HG02623 (cell line): ENCODE measurements around the gene MGLL.

Experiments used
- ATAC-seq: cut with Tn5 transposase; IDR thresholded peaks from one replicate; pipeline ENCODE4 v1.9.1; 2021; ENCODE audit warnings: moderate library complexity; ENCODE audit not compliant: unreplicated experiment

The MGLL gene

DNA sequence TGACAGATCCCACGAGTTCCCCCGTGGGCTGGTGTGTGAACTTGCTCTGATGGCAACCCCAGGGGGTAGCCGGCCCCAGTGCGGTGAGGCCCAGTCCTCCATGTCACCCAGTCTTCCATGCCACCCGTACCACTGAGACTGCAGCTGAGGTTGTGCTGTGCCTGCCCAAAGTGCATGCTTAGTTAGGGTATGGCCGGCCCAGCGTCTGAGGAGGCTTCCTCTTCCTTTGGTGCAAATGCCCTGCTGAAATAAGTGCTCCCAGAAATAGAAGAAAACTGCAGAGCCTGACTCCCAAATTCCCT is 31.5 kb downstream of the MGLL start:
- ATAC-seq: no peak

- ATAC-seq: no peak
Observed at GRCh38 chr3:127789990-127790881, 32.1 kb downstream of the MGLL start.

GRCh38 chr3:127789051-127789450 is 33.3 kb downstream of the MGLL start:
- no peak for ATAC-seq

- no peak for ATAC-seq
Observed at GRCh38 chr3:127788451-127788909, 33.8 kb downstream of the MGLL start.

DNA sequence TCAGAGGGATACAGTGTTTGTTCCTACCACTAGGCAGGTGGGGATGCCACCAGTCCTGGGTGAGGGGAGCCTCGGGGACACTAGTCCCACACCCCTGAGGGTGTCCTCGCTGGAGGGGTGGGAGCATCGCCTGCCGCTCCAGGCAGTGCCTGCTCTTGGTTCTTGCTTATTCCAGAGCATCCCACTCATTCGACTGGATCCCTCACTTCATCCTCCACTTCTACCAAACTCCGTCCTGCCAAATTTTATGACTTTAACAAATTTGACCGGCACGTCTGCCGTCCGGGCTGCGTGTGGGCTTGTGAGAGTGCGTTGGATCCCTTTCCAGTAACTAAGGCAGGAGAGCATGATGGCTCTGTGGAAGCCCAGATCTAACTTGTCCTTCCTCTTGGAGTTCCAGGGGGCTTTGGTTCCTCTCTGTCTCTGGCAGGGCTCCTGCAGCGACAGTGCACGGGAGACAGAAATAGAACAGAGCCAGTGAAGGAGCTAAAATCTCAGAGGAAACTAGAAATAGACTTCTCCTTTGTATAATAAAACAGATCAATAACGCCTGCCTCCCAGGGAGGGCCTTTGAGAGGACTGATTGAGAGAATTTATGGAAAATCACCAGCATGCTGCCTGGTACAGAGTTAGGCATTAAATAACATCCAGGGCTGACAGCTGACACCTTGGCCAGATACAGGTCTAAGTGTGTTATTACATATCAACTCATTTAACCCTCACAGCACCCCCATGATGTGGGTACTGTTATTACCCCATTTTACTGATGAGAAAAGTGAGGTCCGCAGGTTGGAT is 34.5 kb downstream of the MGLL start:
- no peak for ATAC-seq

DNA sequence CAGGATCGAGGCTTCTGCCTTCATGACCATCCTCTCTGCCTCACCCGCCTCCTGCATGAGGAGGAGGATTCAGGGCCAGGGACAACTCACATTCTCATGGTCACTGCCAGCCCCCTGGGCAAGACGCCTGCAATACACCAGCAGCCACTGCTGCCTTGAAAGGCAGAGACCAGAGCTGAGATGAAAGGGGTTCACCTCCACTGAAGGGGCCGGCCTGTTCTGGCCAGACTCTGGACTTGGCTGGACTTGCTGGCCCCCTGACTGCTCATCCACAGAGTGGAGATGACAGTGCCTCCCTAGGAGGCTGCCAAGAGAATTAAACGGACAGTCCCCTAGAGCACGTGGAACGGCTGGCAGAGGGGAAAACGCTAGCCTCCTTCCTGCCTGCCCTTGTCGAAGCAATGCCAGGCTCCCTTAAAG is 35.2 kb downstream of the MGLL start:
- ATAC-seq: no peak

GRCh38 chr3:127786353-127787070 is 35.8 kb downstream of the MGLL start:
- no peak for ATAC-seq

DNA sequence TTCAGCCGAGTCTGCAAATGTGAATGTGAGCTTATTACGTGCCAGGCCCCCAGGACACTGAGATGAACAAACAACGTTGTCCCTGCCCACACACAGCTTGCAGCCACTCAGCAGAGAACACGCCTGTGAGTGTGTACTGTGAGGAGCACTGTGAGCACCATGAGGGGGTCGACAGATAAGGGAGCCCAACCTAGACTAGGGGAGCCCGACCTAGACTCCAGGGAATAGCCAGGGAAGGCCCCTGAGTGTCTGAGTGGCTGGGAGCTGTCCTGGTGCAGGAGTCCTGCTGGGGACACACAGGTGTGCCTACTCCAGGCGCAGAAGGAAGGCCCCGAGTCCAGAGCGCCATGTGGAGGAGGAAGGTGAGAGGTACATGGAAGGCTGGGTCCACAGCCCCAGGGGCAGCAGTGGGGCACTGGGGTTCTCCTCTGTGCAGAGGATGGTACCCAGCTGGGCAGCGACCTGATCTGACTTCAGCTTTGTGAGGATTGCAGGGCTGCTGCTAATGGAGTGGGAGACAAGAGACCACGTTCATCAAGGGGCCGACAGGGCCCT is 36.5 kb downstream of the MGLL start:
- no peak for ATAC-seq

- ATAC-seq: no peak
Observed at GRCh38 chr3:127784865-127785710, 37.2 kb downstream of the MGLL start.

DNA sequence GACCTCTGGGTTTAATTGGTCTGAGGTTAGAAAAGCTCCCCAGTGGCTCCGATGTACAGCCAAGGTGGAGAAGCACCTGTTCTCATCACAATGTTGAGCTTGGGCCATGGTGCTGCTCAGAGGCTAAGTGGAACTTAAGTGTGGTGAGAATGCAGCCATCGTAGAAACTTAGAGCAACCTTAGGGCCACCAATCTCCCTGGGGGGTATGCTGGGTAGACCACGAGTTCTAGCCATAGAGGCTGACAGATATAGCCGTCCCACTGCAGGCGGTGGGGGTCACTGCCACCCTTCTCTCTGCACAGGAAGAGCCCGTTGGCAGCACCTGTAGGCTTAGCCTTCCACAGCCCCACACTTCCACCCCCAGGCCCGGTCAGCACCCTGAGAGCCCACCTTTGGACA is 38.0 kb downstream of the MGLL start:
- ATAC-seq: no peak

GRCh38 chr3:127783642-127784160 is 38.6 kb downstream of the MGLL start:
- ATAC-seq: no peak

DNA sequence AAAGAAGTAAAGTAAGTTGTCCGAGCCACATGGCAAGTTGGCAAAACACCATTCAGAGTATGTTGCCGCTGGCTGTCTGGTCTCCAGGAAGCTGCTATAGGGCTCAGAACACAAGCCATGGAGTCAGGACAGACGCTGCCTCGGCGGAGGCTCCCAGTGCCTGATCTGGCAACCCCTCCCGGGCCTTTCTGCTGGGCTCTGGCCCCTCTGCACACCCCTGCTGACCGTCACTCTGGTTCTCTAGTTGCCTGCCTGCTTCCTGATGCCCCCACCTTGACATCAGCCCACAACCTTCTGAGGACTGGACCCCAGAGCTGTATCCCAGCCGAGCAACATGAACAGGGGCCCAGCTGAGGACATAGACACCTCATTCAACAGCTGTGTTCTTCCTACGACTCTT is 39.1 kb downstream of the MGLL start:
- ATAC-seq: no peak

- ATAC-seq: no peak
Observed at GRCh38 chr3:127781411-127782001, 40.8 kb downstream of the MGLL start.

- no peak for ATAC-seq
Observed at GRCh38 chr3:127780536-127781400, 41.5 kb downstream of the MGLL start.

DNA sequence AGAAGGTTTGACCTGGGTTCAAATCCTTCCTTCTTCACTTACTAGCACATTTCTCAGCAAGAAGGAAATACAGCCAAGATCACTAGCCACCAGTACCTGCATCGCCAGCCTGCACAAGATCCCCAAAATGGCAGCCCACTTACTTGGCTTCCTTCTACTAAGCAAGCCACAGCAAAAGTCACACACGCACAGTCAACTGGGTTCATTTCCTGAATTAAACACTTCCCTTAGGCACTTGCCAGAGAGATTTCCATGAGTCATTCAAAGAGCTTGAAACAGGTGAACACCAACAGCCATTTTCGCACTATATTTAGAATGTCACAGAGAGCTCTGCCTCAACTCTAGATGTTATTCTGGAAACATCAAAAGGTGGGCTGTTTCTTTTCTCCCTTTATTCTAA is 42.6 kb downstream of the MGLL start:
- no peak for ATAC-seq

DNA sequence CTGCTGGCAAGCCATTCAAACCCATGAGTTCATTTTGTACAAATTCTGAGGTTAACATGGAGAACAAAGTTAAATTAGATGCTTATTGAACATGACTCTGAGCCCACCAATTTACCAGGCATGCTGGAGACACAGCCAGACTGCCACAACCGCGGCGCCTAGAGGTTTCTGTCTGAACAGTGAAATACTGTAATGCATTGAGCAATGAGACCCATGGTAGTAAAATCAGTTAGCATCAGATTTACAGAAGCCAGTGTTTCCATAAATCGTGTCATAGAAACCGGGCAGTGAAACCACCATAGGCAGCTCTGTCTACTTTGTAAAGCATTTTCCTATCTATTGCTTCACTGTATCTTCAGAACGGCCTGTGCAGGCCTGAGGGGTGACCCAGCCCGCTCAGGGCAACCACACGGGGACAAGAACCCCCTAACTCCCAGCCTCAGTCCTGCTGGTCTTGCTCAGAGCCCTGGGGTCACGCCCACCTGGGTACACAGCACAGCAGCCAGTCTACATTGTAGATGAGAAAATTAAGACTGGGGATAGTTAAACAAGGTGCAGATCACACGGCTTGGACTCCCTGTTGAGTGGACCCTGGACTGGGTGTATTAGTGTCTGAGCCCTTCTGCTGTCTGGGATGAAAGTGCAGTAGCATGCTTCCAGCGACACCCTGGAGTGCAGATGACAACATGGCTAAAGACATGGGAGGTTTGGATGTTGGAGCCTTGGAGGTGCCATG is 44.2 kb downstream of the MGLL start:
- ATAC-seq: no peak

GRCh38 chr3:127777332-127777731 is 45.0 kb downstream of the MGLL start:
- ATAC-seq: no peak

GRCh38 chr3:127776347-127776746 is 46.0 kb downstream of the MGLL start:
- ATAC-seq: no peak
